Transverse colon (tissue), 4 donors: ENCODE results near the gene DGKG.

Experiments used
- CTCF ChIP-seq, 5 experiments: fragments of 200-600 bp in 3 of 5; fragments of 450-650 bp in 2 of 5; sonication (generic) in 3 of 5; IDR thresholded peaks; 1 replicate in 2 of 5; 2 replicates in 3 of 5; pipeline ENCODE4 v1.5.1; 2016 to 2017; ENCODE audit warnings: antibody characterized with exemption in 5 of 5, inconsistent platforms in 3 of 5, mild to moderate bottlenecking in 2 of 5, moderate library complexity in 1 of 5
- EP300 ChIP-seq: sonication (generic); formaldehyde crosslinking; IDR thresholded peaks from one replicate; pipeline ENCODE4 v1.6.1; 2017; ENCODE audit warnings: antibody characterized with exemption, low read depth
- POLR2A ChIP-seq: fragments of 450-650 bp; IDR thresholded peaks from one replicate; pipeline ENCODE4 v1.6.1; 2016; ENCODE audit warnings: antibody characterized with exemption, mild to moderate bottlenecking, moderate library complexity
- POLR2AphosphoS5 ChIP-seq, 3 donors: sonication (generic); formaldehyde crosslinking; IDR thresholded peaks; one replicate each; pipeline ENCODE4 v1.6.1; 2016; ENCODE audit warnings: antibody characterized with exemption in 3 of 3

GRCh38 chr3:186170516-186170915, 191.5 kb downstream of the DGKG start:
- TF ChIP-seq CTCF (IDR thresholded peaks at IDR 0.05) (no peak), EP300 (no peak), POLR2A (no peak), POLR2AphosphoS5 (IDR thresholded peaks at IDR 0.05) (no peak)
